HG03457 (cell line): ENCODE results near the gene WASHC4.

ENCODE experiments used
- ATAC-seq: cut with Tn5 transposase; IDR thresholded peaks from one replicate; pipeline ENCODE4 v1.9.1; 2021; ENCODE audit warnings: moderate number of reproducible peaks; ENCODE audit not compliant: unreplicated experiment

Gene WASHC4

GRCh38 chr12:105107494-105108371 lies at the start of gene WASHC4:
Gene WASHC4 (plus strand): TSS chr12:105107731. CDS start chr12:105107801, 70 bp downstream.
- peak; percentile 72 for ATAC-seq

- no peak for ATAC-seq
These were observed 46.7 kb upstream of the WASHC4 start for GRCh38 chr12:105060715-105061378.

GRCh38 chr12:105064564-105065178 lies 42.9 kb upstream of the WASHC4 start:
- no peak for ATAC-seq

GRCh38 chr12:105067511-105068031 lies 40.0 kb upstream of the WASHC4 start:
- ATAC-seq = no peak

GRCh38 chr12:105069936-105070702 lies 37.4 kb upstream of the WASHC4 start:
- ATAC-seq = no peak

- ATAC-seq = no peak
These were observed 35.5 kb upstream of the WASHC4 start for GRCh38 chr12:105071981-105072380.

GRCh38 chr12:105072888-105073488 lies 34.5 kb upstream of the WASHC4 start:
- ATAC-seq = no peak

GRCh38 chr12:105076098-105076497 lies 31.4 kb upstream of the WASHC4 start:
- no peak for ATAC-seq

- ATAC-seq = no peak
These were observed 30.6 kb upstream of the WASHC4 start for GRCh38 chr12:105076913-105077312.

GRCh38 chr12:105077435-105077834 lies 30.1 kb upstream of the WASHC4 start:
- no peak for ATAC-seq

- no peak for ATAC-seq
These were observed 28.6 kb upstream of the WASHC4 start for GRCh38 chr12:105078712-105079570.

GRCh38 chr12:105083031-105083430 lies 24.5 kb upstream of the WASHC4 start:
- no peak for ATAC-seq

GRCh38 chr12:105083551-105084105 lies 23.9 kb upstream of the WASHC4 start:
- ATAC-seq = no peak

- ATAC-seq = no peak
These were observed 23.0 kb upstream of the WASHC4 start, which contains the start of gene ALDH1L2 for GRCh38 chr12:105084251-105085250. Gene ALDH1L2 (minus strand): TSS chr12:105084458. CDS start chr12:105084436, 22 bp downstream.

- ATAC-seq = no peak
These were observed 22.0 kb upstream of the WASHC4 start for GRCh38 chr12:105085501-105085900.

- ATAC-seq = no peak
These were observed 17.7 kb upstream of the WASHC4 start for GRCh38 chr12:105089817-105090216.

GRCh38 chr12:105090361-105090760 lies 17.2 kb upstream of the WASHC4 start:
- ATAC-seq = no peak
